MM.1S (cell line): ENCODE results near the gene SIRT6.
"Not testable (repeated sequence)": the region's sequence is repeated elsewhere in the genome, so short reads cannot be mapped to it uniquely, and the experiment has no call there.

ENCODE experiments used
- DNase-seq: peaks from one replicate; pipeline ENCODE4 v3.0.0-alpha.2; 2015
- H2AFZ ChIP-seq: fragments of 300-600 bp; sonication (generic); 2 replicates; pipeline ENCODE4 v1.6.0; 2016; ENCODE audit warnings: antibody characterized with exemption, low read length
- H3F3A ChIP-seq: fragments of 300-600 bp; sonication (generic); 2 replicates; pipeline ENCODE4 v1.6.1; 2016; ENCODE audit warnings: mild to moderate bottlenecking, antibody characterized with exemption, low read length, moderate library complexity, mixed read lengths; ENCODE audit not compliant: insufficient read depth
- H3K27ac ChIP-seq: fragments of 300-600 bp; sonication (generic); 2 replicates; pipeline ENCODE4 v1.5.1; 2016; ENCODE audit warnings: mild to moderate bottlenecking, low read length
- H3K27me3 ChIP-seq: fragments of 300-600 bp; sonication (generic); replicated peaks from 2 replicates; pipeline ENCODE4 v1.6.0; 2016; ENCODE audit warnings: low read length; ENCODE audit not compliant: insufficient read depth
- H3K36me3 ChIP-seq: fragments of 300-600 bp; sonication (generic); replicated peaks from 2 replicates; pipeline ENCODE4 v1.6.1; 2016; ENCODE audit warnings: mild to moderate bottlenecking, low read length, mixed read lengths; ENCODE audit not compliant: insufficient read depth
- H3K4me1 ChIP-seq: fragments of 300-600 bp; sonication (generic); 2 replicates; pipeline ENCODE4 v1.6.1; 2016; ENCODE audit warnings: low read length, mixed read lengths
- H3K4me2 ChIP-seq: fragments of 300-600 bp; sonication (generic); 2 replicates; pipeline ENCODE4 v1.6.0; 2016; ENCODE audit warnings: low read depth, low read length
- H3K4me3 ChIP-seq: fragments of 300-600 bp; sonication (generic); 2 replicates; pipeline ENCODE4 v1.5.1; 2016; ENCODE audit warnings: low read length, mixed read lengths
- H3K79me2 ChIP-seq: fragments of 300-600 bp; sonication (generic); 2 replicates; pipeline ENCODE4 v1.6.1; 2016; ENCODE audit warnings: mixed run types, low read length, mixed read lengths
- H3K9ac ChIP-seq: fragments of 300-600 bp; sonication (generic); 2 replicates; pipeline ENCODE4 v1.6.1; 2016; ENCODE audit warnings: low read length, mixed read lengths
- H3K9me2 ChIP-seq: fragments of 300-600 bp; sonication (generic); replicated peaks from 2 replicates; pipeline ENCODE4 v1.6.1; 2016; ENCODE audit warnings: mild to moderate bottlenecking, low read length, mixed read lengths; ENCODE audit not compliant: insufficient read depth
- H3K9me3 ChIP-seq: fragments of 300-600 bp; sonication (generic); replicated peaks from 2 replicates; pipeline ENCODE4 v1.6.1; 2016; ENCODE audit warnings: mild to moderate bottlenecking, low read length, mixed read lengths; ENCODE audit not compliant: insufficient read depth
- H4K20me1 ChIP-seq: fragments of 300-600 bp; sonication (generic); 2 replicates; pipeline ENCODE4 v1.6.1; 2016; ENCODE audit warnings: mild to moderate bottlenecking, low read length, moderate library complexity, mixed read lengths; ENCODE audit not compliant: insufficient read depth
- CTCF ChIP-seq: fragments of 300-600 bp; sonication (generic); IDR thresholded peaks from 2 replicates; pipeline ENCODE4 v1.5.1; 2016; ENCODE audit warnings: antibody characterized with exemption, low read length, mixed read lengths
- EZH2 ChIP-seq: fragments of 300-600 bp; sonication (generic); optimal IDR thresholded peaks from 2 replicates; pipeline ENCODE3; 2017; ENCODE audit warnings: low read depth, mild to moderate bottlenecking, antibody characterized with exemption, low read length, mixed read lengths
- EZH2phosphoT487 ChIP-seq: fragments of 300-600 bp; sonication (generic); IDR thresholded peaks from 2 replicates; pipeline ENCODE4 v1.6.1; 2018; ENCODE audit warnings: antibody characterized with exemption, low read length

SIRT6 gene

GRCh38 chr19:4144666-4145249 lies 37.6 kb downstream of the SIRT6 start:
- H3K27me3 ChIP-seq = peaks cover 86% of the 10 kb centered on the region
- no peak overlapping the region for H3K4me3 ChIP-seq
- H3K27ac ChIP-seq = no peak overlapping the region
- no peaks in the 10 kb centered on the region for H3K9me2 ChIP-seq
- TF ChIP-seq EZH2phosphoT487 (no peak), CTCF (no peak), EZH2 (no peak)
- H3K9ac ChIP-seq = no peak overlapping the region
- no peak overlapping the region for H2AFZ ChIP-seq
- H3K79me2 ChIP-seq = no peaks in the 10 kb centered on the region
- no peaks in the 10 kb centered on the region for H3K36me3 ChIP-seq
- no peak overlapping the region for H3K4me2 ChIP-seq
- H3K9me3 ChIP-seq = no peaks in the 10 kb centered on the region
- H3F3A ChIP-seq = no peaks in the 10 kb centered on the region
- no peaks in the 10 kb centered on the region for H3K4me1 ChIP-seq
- no peaks in the 10 kb centered on the region for H4K20me1 ChIP-seq
- no peak for DNase-seq

GRCh38 chr19:4142916-4143315 lies 39.4 kb downstream of the SIRT6 start:
- H4K20me1 ChIP-seq, H3K27ac ChIP-seq, H3K9me3 ChIP-seq, H3K4me3 ChIP-seq, H3K4me1 ChIP-seq, DNase-seq, H3K36me3 ChIP-seq, H3F3A ChIP-seq, H3K9me2 ChIP-seq, H3K4me2 ChIP-seq, H3K9ac ChIP-seq, H3K79me2 ChIP-seq, H2AFZ ChIP-seq: not testable (repeated sequence)
- H3K27me3 ChIP-seq = peaks cover 70% of the 10 kb centered on the region

- TF ChIP-seq EZH2phosphoT487 (no peak), EZH2 (no peak), CTCF (peak; percentile 70)
- H3K27ac ChIP-seq = no peak overlapping the region
- no peak overlapping the region for H2AFZ ChIP-seq
- peak overlapping the region; percentile 24; the same call in 1 of the 2 replicates for H3K4me2 ChIP-seq
- no peaks in the 10 kb centered on the region for H3K9me3 ChIP-seq
- H3K4me3 ChIP-seq = no peak overlapping the region; the same call in 1 of the 2 replicates
- H3K27me3 ChIP-seq = peaks cover 51% of the 10 kb centered on the region
- no peaks in the 10 kb centered on the region for H4K20me1 ChIP-seq
- H3K36me3 ChIP-seq = no peaks in the 10 kb centered on the region
- peak; percentile 71 for DNase-seq
- no peaks in the 10 kb centered on the region for H3K9me2 ChIP-seq
- no peaks in the 10 kb centered on the region for H3K4me1 ChIP-seq
- H3K79me2 ChIP-seq = no peaks in the 10 kb centered on the region
- H3F3A ChIP-seq = no peaks in the 10 kb centered on the region
- H3K9ac ChIP-seq = no peak overlapping the region
Measured at GRCh38 chr19:4140237-4140711, 42.1 kb downstream of the SIRT6 start.

GRCh38 chr19:4139614-4140236 lies 42.6 kb downstream of the SIRT6 start:
- TF ChIP-seq CTCF (peak; percentile 93), EZH2phosphoT487 (no peak), EZH2 (no peak)
- no peaks in the 10 kb centered on the region for H3K79me2 ChIP-seq
- H3F3A ChIP-seq = no peaks in the 10 kb centered on the region
- no peak overlapping the region; the same call in 1 of the 2 replicates for H3K4me2 ChIP-seq
- H3K9ac ChIP-seq = no peak overlapping the region
- no peak overlapping the region for H3K4me3 ChIP-seq
- no peaks in the 10 kb centered on the region for H3K36me3 ChIP-seq
- DNase-seq = peak; percentile 76
- H3K4me1 ChIP-seq = no peaks in the 10 kb centered on the region
- H3K27me3 ChIP-seq = peaks cover 50% of the 10 kb centered on the region
- H3K27ac ChIP-seq = no peak overlapping the region
- no peaks in the 10 kb centered on the region for H3K9me3 ChIP-seq
- H3K9me2 ChIP-seq = no peaks in the 10 kb centered on the region
- H4K20me1 ChIP-seq = no peaks in the 10 kb centered on the region
- H2AFZ ChIP-seq = no peak overlapping the region
